ENCODE results near the gene COL9A3.

DNA sequence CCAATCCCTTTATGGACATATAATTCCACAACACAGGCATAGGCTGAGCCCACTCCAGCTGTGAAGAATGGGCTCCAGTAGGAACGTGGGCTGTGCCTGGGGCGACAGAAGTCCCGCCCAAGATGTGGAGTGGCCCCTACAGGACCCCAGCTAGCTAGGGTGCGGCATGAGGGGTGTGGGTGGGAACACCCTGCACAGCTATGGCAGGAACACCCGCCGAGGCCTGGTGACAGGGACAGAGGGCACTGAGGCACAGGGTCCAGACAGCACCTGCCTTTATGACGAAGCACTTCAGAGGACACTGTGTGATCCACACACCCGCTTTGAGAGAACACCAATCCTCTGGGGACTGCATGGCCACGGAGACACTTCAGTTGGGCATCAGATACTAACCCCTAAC lies 73.0 kb downstream of the COL9A3 start:
- TF ChIP-seq, protein P1, sequence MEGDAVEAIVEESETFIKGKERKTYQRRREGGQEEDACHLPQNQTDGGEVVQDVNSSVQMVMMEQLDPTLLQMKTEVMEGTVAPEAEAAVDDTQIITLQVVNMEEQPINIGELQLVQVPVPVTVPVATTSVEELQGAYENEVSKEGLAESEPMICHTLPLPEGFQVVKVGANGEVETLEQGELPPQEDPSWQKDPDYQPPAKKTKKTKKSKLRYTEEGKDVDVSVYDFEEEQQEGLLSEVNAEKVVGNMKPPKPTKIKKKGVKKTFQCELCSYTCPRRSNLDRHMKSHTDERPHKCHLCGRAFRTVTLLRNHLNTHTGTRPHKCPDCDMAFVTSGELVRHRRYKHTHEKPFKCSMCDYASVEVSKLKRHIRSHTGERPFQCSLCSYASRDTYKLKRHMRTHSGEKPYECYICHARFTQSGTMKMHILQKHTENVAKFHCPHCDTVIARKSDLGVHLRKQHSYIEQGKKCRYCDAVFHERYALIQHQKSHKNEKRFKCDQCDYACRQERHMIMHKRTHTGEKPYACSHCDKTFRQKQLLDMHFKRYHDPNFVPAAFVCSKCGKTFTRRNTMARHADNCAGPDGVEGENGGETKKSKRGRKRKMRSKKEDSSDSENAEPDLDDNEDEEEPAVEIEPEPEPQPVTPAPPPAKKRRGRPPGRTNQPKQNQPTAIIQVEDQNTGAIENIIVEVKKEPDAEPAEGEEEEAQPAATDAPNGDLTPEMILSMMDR (IDR thresholded peaks at IDR 0.05), result no peak
- TF ChIP-seq POLR2AphosphoS5 (IDR thresholded peaks at IDR 0.05), result no peak
- no peak for TF ChIP-seq POLR2A (IDR thresholded peaks at IDR 0.05)

Data from transverse colon (tissue), 4 donors.